ENCODE measurements around the gene PPP4R2. TPM values are rescaled to one million over a fixed set of nuclear protein-coding genes. Genes with fewer than 3 reads are reported as not detected.

Gene PPP4R2
- total and polyA plus RNA-seq, 2 donors (not counting 3 experiments of a cell fraction or from before 2014, with no cell fraction given): 6.5 to 74.4 TPM

DNA sequence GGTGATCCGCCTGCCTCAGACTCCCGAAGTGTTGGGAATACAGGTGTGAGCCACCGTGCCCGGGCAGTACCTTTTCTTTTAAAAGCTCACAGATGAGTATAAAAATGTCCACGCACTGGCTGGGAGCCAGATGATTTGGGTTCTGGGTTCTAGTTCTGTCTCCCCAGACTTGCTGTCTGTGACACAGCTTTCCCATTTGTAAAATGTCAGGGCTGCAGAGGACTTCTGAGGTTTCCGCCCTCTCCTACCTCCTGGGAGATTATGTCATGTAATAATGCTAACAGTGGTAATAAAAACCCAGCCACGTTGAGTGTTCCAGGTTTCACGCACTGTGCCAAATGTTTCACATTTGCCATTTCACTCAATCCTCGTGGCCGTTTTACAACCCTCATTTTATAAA is 1.3 kb upstream of the PPP4R2 start:
- no peak overlapping the region for H3K4me3 ChIP-seq (replicated peaks in 1 of 3; ENCODE audit: insufficient read depth in 1 of 3, low read depth in 1 of 3, low read length in 3 of 3)
- H3K79me2 ChIP-seq (ENCODE audit: control insufficient read depth, insufficient read depth, low read length): peaks cover 35% of the 10 kb centered on the region
- FAIRE-seq: no peak
- POLR2A ChIA-PET: no interaction called here
- peaks cover 26% of the 10 kb centered on the region for H3K4me1 ChIP-seq (ENCODE audit: control insufficient read depth, extremely low read depth, insufficient read depth, low read length)
- H2AFZ ChIP-seq (ENCODE audit: low read depth, low read length): no peak overlapping the region
- dilution Hi-C loops (cut with MboI; ENCODE audit: extremely low pct_ligation_motif_present, low sequenced_read_pairs): no loop called here
- no peaks in the 10 kb centered on the region for H3K9me3 ChIP-seq (replicated peaks; ENCODE audit: control insufficient read depth, insufficient read depth, low read length)
- no peak overlapping the region for H3K9ac ChIP-seq (replicated peaks; ENCODE audit: extremely low read depth, insufficient read depth, low read length)
- CTCF ChIA-PET: interaction anchor here (1.9 to 8.8 kb wide), 2 partner anchors 56 to 61 kb away, joined by 5 to 69 read pairs; no protein-coding TSS in a partner anchor
- no TSS peak for BruUV-seq (replicated peaks)
- H3K36me3 ChIP-seq (ENCODE audit: control insufficient read depth in 2 of 2, extremely low read depth in 1 of 2, insufficient read depth in 2 of 2, low read length in 2 of 2): peaks cover 0 to 9% of the 10 kb centered on the region in 2 experiments
- no peak for DNase-seq (ENCODE audit: low read depth, low spot score)
- no peak overlapping the region for H3K27ac ChIP-seq (ENCODE audit: insufficient read depth, low read depth, low read length)
- intact Hi-C loops (cut with micrococcal nuclease): no loop called here
- H4K20me1 ChIP-seq (replicated peaks; ENCODE audit: control insufficient read depth, extremely low read depth, insufficient read depth, low read length): peaks cover 15% of the 10 kb centered on the region
- H3K27me3 ChIP-seq (ENCODE audit: control insufficient read depth in 2 of 2, insufficient read depth in 2 of 2, low read length in 2 of 2): no peaks in the 10 kb centered on the region
- no peaks in the 10 kb centered on the region for H3K9me1 ChIP-seq (replicated peaks; ENCODE audit: control insufficient read depth, extremely low read depth, insufficient read depth, low read length)
- no peak overlapping the region for H3K4me2 ChIP-seq (ENCODE audit: insufficient read depth, low read length)
- no peak for TF ChIP-seq MYC (IDR thresholded peaks at IDR 0.05; ENCODE audit: low read depth, low read length)
- TF ChIP-seq, protein P1, sequence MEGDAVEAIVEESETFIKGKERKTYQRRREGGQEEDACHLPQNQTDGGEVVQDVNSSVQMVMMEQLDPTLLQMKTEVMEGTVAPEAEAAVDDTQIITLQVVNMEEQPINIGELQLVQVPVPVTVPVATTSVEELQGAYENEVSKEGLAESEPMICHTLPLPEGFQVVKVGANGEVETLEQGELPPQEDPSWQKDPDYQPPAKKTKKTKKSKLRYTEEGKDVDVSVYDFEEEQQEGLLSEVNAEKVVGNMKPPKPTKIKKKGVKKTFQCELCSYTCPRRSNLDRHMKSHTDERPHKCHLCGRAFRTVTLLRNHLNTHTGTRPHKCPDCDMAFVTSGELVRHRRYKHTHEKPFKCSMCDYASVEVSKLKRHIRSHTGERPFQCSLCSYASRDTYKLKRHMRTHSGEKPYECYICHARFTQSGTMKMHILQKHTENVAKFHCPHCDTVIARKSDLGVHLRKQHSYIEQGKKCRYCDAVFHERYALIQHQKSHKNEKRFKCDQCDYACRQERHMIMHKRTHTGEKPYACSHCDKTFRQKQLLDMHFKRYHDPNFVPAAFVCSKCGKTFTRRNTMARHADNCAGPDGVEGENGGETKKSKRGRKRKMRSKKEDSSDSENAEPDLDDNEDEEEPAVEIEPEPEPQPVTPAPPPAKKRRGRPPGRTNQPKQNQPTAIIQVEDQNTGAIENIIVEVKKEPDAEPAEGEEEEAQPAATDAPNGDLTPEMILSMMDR (IDR thresholded peaks at IDR 0.05; ENCODE audit: extremely low read depth in 1 of 2, insufficient read depth in 1 of 2, low read depth in 1 of 2, low read length in 2 of 2): no peak
- TF ChIP-seq JUN (IDR thresholded peaks at IDR 0.05; ENCODE audit: borderline replicate concordance, insufficient read depth, insufficient read length, low read depth): no peak
- TF ChIP-seq GATA2 (IDR thresholded peaks at IDR 0.05; ENCODE audit: insufficient read depth, insufficient read length, low read depth, low read length): no peak
- TF ChIP-seq, protein P2, sequence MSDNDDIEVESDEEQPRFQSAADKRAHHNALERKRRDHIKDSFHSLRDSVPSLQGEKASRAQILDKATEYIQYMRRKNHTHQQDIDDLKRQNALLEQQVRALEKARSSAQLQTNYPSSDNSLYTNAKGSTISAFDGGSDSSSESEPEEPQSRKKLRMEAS (IDR thresholded peaks at IDR 0.05; ENCODE audit: insufficient read depth, insufficient read length): no peak
- no peak for TF ChIP-seq EZH2 (IDR thresholded peaks at IDR 0.05; ENCODE audit: borderline replicate concordance, low read depth, low read length, severe bottlenecking)
- TF ChIP-seq FOS (IDR thresholded peaks at IDR 0.05; ENCODE audit: borderline replicate concordance, insufficient read depth, low read length): no peak
- TF ChIP-seq POLR2AphosphoS5 (IDR thresholded peaks at IDR 0.05; ENCODE audit: insufficient read depth, low read depth, low read length): no peak
- no peak for TF ChIP-seq POLR2A (IDR thresholded peaks at IDR 0.05; ENCODE audit: low read depth, low read length)

All from endothelial cell of umbilical vein (primary cell).